Cerebellar nuclear complex (tissue), 1 donor: ENCODE results near the gene SLC18A3.

ENCODE experiments used
- DNase-seq, 2 experiments: peaks; one replicate each; lab custom pipeline; 2025; lab: John Stamatoyannopoulos, UW

The SLC18A3 gene

DNA sequence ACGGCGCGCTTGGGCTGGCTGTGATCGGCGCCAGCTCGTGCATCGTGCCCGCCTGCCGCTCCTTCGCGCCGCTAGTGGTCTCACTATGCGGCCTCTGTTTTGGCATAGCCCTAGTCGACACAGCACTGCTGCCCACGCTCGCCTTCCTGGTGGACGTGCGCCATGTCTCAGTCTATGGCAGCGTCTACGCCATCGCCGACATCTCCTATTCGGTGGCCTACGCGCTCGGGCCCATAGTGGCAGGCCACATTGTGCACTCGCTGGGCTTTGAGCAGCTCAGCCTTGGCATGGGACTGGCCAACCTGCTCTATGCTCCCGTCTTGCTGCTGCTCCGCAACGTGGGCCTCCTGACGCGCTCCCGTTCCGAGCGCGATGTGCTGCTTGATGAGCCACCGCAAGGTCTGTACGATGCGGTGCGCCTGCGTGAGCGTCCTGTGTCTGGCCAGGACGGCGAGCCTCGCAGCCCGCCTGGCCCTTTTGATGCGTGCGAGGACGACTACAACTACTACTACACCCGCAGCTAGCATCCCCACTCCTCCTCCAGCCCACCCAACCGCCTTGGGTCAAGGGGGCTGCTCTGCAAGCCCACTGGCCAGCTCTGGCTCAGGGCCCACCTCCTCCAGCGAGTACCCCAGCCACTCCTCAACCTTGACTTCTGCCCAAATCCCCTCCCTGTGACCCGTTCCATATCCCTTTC, 1.9 kb downstream of the SLC18A3 start:
- no peak for DNase-seq

DNA sequence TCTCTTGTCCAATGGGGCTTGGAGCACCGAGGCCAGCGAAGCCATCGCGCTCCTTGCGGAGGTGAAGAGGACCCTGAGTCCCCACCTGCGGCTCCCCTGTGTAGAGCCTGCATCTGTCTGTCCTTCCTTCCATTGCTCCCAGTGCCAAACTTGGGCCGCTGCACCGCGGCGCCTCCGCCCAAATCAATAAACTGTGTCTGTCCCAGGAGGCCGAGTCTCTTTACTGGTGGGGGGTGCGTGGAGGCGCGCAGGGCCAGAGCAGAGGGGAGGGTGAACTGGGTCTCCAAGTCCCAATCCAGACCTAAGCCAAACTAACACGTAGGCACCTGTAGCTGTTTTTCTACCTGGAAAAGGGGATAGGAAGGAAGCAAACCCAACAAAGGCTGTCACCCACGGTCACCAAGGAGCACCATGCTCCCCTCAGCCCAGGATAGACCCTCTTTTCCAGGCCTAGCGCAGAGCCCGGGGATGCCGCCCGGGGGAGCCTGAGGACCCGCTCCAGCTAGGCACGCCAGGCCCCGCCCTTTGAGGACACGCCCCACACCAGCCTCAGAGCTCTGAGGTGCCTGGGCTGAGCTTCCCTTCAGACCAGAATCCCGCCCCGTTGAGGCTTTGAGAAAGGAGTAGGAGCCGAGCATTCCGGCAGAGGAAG, 2.5 kb downstream of the SLC18A3 start:
- no peak for DNase-seq

DNA sequence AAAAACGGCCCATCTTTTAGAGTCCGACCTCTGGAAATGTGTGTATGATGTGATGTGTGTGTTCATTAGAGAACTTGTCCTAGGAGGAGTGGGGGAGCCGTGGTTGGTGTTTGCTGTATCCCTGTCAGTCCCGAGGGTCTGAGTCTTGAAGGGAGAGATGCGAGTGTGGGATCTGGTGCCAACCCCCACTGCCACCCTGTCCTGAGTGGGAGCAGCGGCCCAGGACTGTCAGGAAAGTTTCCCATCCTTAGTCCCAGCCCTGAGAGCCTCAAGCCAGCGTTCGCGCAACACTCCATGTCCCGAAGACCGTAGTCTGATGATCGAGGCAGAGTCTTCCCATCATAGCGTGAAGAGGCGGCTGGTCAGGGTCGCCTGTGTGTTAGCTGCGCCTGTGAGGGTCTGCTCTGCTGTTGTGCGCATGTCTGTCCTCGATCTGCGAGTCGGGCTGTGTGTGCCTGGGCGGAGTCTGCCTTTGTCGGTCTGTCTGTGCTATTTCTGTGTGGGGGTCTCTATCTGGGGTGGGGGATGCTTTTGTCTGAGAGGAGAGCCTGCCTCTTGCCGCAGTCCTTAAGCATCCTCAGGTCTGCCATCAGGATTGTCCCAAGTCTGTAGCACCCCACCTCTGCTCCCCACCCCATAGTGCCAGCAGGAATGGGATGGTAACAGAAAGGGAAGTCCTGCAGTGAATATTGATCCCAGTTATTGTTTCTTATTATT, 3.2 kb downstream of the SLC18A3 start:
- DNase-seq, result no peak

DNA sequence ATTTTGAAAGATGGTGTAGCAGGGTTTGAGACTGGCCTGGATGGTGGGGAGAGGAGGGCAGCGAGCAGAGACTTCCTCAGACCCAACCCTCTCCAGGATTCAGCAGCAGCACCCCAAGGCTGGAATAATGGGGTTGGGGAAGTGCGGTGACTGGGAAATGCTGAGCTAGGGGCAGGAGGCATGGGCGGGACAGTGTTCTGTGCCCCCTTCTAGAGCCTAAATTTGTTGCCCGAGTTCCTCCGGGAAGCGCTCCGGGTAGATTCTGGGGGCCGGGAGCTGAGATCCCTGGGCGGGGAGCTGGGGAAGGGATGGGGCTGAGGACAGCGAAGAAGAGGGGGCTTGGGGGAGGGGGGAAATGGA, 3.8 kb downstream of the SLC18A3 start, which contains the start of gene CHAT:
Gene CHAT (plus strand): TSS at position 156 of the 360 bp plus-strand sequence. CDS start 153 bp downstream, at position 309.
- no peak for DNase-seq

DNA sequence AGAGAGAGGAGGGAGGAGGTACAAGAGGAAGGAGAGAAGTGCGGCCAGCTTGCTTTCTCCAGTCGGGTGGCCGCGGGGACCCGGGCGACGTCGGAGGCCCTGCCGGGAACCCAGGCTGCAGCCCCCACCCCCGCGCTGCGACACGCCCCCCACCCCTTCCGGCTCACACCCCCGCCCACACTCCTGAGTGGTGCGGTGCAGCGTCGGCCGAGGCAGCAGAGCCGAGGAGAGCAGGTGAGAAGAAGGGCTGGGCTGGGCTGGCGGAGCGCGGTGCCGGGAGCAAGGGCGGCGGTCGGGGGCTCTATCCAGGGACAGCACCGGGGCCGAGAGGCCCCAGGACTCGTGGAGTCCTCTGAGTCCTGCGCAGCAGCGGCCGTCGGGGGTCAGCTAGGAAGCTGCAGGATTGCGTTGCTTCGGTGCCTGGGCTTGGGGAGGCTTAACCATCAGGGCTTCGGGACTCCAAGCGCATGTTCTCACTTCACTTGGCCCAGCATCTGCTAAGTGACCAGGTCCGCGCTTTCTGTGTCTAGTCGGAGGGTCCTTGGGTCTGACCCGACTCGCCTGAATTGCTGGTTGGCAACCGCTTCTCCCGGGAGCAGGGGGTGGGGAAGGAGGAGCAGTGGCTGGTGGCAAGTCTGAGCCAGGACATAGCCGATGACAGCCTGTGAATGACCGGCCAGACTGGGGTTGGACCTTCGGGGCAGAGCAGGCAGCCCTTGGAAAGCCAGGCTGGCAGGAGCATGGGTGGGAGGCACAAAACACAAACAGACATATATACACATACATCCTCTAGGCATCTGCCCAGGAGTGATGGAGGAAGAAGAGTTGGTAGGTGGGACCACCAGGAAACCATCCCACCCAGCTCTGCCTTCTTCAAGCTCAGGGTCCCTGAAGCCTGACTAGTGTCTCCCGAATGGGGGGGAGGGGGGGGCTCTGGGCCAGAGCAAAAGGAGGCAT, 4.4 kb downstream of the SLC18A3 start:
- DNase-seq, result no peak

DNA sequence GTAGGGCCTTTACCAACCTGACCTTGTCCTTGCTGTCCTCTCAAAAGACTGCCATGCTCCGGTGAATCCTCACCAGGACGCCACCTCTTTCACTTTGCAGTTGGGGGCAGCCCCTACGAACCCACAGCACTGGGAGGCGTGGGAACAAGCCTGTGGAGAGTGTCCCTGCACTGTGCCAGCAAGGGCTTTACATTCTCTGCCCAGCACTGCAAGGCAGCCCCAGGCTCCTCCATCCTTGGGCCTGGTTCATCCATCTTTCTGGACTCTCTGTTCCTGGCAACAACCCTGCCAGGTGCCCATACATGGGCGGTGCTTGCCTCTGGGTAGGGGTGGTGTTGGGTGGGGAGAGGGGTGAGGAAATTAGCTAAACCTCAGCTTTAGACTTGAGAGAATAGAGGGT, 5.1 kb downstream of the SLC18A3 start:
- no peak for DNase-seq

DNA sequence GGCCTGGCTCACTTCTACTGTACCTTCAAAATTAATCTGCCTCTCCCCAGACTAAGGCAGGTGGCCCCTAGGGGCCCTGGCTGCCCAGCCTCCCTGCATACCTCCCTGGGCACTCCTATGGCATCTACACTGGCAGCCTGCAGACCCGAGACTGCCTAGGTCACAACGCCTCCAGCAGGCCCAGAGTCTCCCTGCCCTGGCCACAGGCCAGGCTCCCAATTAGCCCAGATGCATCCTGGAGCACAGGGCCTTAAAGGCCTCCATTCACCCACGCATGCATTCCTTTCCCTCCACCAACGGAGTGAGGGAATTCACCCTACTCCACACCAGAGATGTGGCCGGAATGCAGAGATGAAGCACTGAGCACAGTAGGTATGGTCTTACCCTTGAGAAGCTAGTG, 5.6 kb downstream of the SLC18A3 start:
- no peak for DNase-seq

DNA sequence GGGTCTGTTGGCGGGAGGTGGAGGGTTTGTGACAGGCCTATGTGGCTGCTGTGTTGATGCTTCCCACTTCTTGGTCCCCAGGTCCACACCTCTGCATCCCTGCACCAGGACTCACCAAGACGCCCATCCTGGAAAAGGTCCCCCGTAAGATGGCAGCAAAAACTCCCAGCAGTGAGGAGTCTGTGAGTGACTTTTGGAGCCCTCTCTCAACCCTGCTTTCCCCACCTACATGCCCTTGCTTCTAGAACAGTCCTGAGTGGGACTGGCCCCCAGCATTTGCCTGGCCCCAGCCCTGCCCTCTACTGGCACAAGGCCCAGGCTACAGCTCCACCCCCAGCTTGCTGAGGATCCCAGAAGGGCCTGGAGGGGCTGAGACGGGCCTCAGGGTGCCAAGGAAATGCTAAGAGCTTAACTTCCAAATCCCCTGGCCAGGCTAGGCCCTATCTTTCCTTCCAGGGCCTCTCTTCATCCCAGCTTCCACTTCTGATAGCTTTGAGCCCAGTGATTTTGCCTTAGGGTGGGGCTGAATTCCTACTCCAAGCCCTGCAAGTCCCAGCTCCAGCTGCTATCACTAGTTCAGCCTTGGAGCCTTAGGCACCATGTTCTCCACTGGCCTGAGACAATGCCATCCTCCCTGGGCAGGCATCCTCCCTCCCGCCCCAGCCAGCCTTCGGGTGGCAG, 6.5 kb downstream of the SLC18A3 start:
- no peak for DNase-seq

DNA sequence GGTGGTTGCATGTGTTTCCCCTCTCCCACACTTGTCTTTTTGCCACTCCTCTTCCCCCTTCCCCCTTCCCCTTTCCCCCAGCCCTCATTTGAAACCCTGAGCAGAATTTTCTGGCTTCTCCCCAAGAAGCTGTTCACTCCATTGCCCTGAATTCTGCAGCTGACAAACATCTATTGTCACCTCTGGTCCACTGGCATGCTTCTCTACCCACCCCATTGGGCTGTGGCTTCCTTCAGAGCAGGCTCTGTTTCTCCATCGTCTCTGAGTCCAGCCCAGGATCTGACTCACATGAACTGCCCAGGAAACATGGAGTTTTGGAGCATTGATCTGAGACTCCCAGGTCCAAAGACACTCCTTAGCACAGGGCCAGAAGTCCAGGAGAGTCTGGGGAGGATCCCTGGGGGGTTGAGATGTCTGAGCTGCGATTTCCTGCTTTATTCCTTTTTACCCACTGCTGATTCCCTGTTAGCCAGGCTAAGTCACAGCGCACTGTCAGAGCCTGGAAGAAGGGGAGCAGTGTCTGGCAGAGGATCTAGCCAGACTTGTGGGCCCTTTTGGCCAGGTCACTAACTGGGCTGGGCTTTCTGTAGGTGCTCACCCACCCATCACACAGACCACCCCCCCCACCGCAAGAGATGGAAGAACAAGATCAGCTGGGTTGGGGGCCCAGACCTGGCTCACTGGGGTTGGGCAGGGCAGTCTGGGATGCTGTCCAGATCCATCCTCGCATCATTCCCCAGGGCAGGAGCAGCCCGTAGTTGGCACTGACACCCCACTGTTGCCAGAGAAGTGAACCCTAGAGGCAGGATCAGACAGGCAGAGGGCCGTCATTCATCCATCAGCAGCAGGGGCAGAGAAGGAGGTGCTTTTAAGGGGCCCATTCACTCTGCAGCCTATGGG, 7.3 kb downstream of the SLC18A3 start:
- DNase-seq, result no peak

DNA sequence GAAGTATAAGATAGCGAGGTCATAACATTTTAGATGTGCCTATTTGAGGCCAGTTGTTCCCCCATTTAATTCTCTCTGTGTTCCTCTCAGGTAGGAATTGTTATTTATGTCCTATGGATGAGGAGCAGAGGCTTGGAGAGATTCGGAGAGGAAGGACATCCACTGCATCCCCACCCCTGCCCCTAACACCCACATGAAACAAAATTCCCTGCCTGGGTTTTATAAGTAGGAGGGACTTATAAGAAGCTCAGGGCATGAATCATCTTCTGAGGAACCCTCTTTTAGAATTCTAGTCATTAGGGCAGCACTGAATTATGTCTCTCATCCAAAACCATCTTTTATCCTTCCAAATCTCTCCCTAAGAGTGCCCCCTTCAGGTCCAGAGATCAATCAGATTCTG, 8.7 kb downstream of the SLC18A3 start:
- DNase-seq, result no peak

DNA sequence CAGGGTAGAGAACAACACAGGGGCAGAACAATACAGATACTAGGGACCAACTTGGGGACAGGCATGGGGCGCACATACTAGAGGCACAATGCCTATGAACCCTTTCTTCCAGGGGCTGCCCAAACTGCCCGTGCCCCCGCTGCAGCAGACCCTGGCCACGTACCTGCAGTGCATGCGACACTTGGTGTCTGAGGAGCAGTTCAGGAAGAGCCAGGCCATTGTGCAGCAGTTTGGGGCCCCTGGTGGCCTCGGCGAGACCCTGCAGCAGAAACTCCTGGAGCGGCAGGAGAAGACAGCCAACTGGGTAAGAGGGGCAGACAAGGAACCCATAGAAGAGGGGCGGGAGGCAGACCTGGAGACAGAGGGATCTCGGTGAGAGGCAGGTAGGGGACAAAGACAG, 9.5 kb downstream of the SLC18A3 start:
- no peak for DNase-seq

DNA sequence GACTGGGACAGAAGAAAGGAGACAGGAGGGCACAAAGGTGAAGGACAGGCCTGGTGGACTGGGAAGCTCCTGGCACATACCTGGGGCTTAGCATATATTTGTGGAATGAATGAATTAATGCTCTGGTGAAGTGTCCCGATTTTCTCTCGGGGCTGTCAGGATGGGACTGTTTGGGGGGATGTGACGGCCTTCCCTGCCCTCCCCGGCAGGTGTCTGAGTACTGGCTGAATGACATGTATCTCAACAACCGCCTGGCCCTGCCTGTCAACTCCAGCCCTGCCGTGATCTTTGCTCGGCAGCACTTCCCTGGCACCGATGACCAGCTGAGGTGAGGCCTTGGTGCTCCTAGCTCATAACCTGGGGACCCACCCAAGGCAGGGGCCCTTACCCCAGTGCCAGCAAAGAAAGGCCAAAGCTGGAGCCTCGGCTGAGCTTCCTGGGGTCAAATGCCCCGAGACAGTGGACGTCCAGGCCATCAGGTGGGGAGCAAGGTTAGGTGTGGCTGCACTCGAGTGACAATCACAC, 10.2 kb downstream of the SLC18A3 start:
- DNase-seq, result no peak

DNA sequence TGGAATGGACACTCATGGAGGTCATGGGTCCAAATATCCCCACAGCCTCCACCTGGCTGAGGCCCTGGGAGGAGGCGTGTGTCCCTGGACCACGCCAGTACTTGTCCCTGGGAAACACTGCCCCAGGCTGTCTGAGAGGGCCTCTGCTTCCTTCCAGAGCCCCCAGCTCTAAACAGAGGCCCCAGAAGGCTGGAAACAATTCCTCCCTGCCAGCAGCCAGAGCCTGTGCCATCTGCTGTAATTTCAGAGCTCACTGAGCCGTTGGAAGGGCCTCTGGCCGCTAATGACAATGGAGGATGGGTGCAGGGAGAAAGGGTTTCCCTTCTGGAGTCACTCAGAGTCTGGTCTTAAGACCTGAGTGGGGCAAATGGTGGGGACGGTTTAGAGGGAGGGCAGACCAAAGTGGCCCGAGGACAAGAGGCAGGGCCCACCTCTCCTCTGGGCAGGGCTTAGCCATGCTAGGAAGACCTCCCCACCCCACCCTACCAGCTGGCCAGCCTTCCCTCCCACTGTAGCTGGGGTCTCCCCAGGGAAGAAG, 10.8 kb downstream of the SLC18A3 start:
- DNase-seq, result peak in 1 of 2 experiments; percentile 51

DNA sequence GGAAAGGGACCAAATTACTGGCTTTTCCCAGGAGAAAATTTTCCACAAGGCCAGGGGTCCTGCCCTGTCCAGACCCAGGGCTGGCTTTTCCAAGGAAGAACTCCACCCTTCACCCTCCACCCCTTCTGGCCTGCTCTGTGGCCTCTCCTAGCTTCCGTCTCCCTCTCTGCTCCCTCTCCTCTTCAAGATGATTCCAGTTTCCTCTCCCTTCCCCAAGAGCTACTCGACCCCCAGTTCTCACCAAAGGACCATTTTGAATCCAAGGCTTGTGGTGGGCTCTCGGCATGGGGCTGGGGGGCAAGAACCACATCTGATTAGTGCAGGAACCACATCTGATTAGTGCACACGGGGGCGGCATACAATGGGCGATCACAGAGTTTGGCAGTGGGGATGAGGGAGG, 11.5 kb downstream of the SLC18A3 start:
- DNase-seq, result no peak

DNA sequence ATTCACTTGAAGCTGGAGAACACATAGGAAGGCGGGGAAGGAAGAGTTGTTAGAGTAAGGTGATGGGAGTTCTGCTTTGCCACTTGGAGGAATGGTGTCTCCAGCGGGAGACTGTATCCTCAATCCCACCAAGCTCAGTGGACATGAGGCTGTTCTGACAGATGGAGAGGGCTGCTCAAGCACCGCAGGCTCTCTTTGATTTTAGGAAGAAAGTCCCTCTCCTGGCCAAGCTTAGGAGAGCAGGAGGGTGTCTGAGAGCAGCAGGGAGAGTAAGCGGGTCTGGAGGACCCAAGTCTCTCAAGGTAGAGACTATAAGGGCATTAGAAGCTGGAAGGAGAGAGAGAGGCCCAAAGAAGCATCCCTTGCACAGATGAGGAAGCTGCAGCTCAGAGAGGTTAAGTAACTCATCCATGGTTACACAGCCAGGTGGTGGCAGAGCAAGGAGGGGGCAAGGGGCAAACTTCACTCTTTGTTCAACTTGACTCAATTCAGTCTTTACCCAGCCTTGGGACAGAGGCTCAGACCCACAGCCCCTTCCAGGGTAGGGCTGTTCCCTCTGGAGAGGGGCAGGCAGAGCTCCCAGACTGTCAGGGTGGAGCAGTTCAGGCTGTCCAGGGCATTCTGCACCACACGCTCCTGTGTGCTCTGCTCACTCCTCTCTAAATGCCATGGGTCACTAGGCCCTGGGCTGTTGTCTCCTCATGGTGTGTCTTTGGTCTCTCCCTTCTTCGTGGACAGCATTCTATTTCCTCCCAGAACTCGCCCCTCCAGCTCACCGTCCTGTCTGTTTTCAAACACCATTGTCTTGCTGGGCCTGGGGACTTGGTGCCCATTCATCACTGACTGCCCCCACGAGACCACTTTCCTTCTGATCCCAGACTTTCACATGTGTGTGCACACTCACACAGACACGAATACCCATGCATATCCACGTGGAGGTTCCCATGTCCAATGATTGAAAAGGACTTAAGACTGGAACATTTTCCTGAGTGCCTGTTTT, 12.6 kb downstream of the SLC18A3 start:
- no peak for DNase-seq

DNA sequence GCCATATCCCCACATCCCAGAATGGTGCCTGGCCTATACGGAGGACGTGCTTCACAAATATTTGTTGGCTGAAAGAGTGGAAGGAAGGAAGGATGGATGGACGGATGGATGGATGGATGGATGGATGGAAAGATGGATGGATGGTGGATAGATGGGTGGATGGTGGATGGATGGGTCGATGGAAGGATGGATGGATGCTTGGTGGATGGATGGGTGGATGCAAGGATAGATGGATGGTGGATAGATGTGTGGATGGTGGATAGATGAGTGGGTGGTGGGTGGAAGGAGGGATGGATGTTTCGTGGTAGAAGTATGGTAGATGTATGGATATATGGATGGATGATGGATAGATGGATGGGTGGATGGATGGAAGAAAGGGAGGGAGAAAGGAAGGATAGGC, 14.5 kb downstream of the SLC18A3 start:
- no peak for DNase-seq

DNA sequence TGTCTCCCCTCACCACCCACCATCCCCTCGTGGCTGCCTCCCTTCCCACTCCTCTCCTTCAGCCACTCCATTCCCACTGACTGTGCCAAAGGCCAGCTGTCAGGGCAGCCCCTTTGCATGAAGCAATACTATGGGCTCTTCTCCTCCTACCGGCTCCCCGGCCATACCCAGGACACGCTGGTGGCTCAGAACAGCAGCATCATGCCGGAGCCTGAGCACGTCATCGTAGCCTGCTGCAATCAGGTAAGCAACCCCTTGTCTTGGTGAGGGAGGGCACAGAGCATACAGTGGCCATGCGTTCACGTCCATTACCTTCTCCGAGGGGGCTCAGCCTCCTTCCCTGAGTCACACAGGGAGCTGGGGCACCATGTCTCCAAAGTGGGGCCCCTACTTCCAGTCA, 15.3 kb downstream of the SLC18A3 start:
- no peak for DNase-seq

DNA sequence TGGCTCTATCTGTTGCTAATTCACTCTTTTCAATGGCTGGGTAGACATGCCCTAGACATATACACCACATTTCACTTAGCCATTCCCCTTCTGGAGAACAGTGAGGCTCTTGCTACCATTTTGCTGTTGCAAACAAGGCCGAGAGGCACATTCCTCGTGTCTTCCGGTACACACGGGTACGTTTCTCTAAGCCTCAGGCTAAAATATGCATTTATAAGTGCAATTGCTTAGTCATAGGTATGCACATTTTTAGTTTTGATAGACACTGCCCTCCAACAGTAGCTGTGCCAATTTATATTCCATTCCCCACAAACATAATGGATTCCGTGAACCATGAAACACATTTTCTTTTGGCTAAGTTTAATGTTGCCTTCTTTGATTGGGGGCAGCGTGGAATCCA, 16.9 kb downstream of the SLC18A3 start:
- DNase-seq, result no peak
